HL-60/S4 (cell line): ENCODE results near the gene IGF2R.
"Not testable (repeated sequence)": the region's sequence is repeated elsewhere in the genome, so short reads cannot be mapped to it uniquely, and the experiment has no call there.

ENCODE experiments used
- in situ Hi-C: fragments of 300-500 bp; cut with MboI; formaldehyde crosslinking; loops from 2 replicates; pipeline ENCODE4 v1.14.3; 2022; ENCODE audit warnings: low sequenced_read_pairs

IGF2R gene

GRCh38 chr6:160090442-160091239 lies 121.8 kb downstream of the IGF2R start:
- in situ Hi-C loops: not testable (repeated sequence)

GRCh38 chr6:160092176-160092575 lies 123.3 kb downstream of the IGF2R start:
- in situ Hi-C loops: not testable (repeated sequence)

- in situ Hi-C loops: no loop called here
Observed at GRCh38 chr6:160092602-160093001, 123.7 kb downstream of the IGF2R start.

GRCh38 chr6:160093061-160093460 lies 124.2 kb downstream of the IGF2R start:
- in situ Hi-C loops: no loop called here

- in situ Hi-C loops: no loop called here
Observed at GRCh38 chr6:160093946-160094345, 125.1 kb downstream of the IGF2R start.

- in situ Hi-C loops: no loop called here
Observed at GRCh38 chr6:160095146-160095845, 126.4 kb downstream of the IGF2R start.

GRCh38 chr6:160101277-160102205 lies 132.7 kb downstream of the IGF2R start:
- in situ Hi-C loops: no loop called here

GRCh38 chr6:160102399-160102798 lies 133.5 kb downstream of the IGF2R start:
- in situ Hi-C loops: no loop called here

- in situ Hi-C loops: no loop called here
Observed at GRCh38 chr6:160102956-160103824, 134.3 kb downstream of the IGF2R start.

GRCh38 chr6:160103825-160104100 lies 134.9 kb downstream of the IGF2R start:
- in situ Hi-C loops: no loop called here

GRCh38 chr6:160104821-160105517 lies 136.1 kb downstream of the IGF2R start:
- in situ Hi-C loops: no loop called here

- in situ Hi-C loops: no loop called here
Observed at GRCh38 chr6:160106010-160106409, 137.1 kb downstream of the IGF2R start.

GRCh38 chr6:160106701-160107100 lies 137.8 kb downstream of the IGF2R start:
- in situ Hi-C loops: no loop called here

- in situ Hi-C loops: no loop called here
Observed at GRCh38 chr6:160108077-160108476, 139.2 kb downstream of the IGF2R start.

- in situ Hi-C loops: no loop called here
Observed at GRCh38 chr6:160110586-160111123, 141.8 kb downstream of the IGF2R start.

GRCh38 chr6:160111806-160112205 lies 142.9 kb downstream of the IGF2R start:
- in situ Hi-C loops: no loop called here

GRCh38 chr6:160112628-160113299 lies 143.9 kb downstream of the IGF2R start:
- in situ Hi-C loops: no loop called here

- in situ Hi-C loops: not testable (repeated sequence)
Observed at GRCh38 chr6:160114536-160114935, 145.7 kb downstream of the IGF2R start.

GRCh38 chr6:160115421-160115820 lies 146.5 kb downstream of the IGF2R start:
- in situ Hi-C loops: no loop called here
